Heart left ventricle (tissue), 16 donors: ENCODE measurements around the gene LILRA6. TPM values are rescaled to one million over a fixed set of nuclear protein-coding genes. Genes with fewer than 3 reads are reported as not detected.

Experiments used
- ATAC-seq, 4 donors: fragments of 200-7000 bp; cut with Tn5 transposase; one replicate each; pipeline ENCODE4 v1.9.1; 2020 to 2022; ENCODE audit warnings: moderate library complexity in 4 of 4, mild to moderate bottlenecking in 3 of 4, moderate number of reproducible peaks in 1 of 4
- DNase-seq, 5 donors: peaks; one replicate each; pipeline ENCODE4 v3.0.0-alpha.2; 2020
- H3K27ac ChIP-seq, 12 donors: fragments of 200-600 bp; sonication (generic) in 4 of 12; one replicate each; pipeline versions ENCODE4 v1.5.0 to v1.8.0; 2016 to 2022; ENCODE audit warnings: mild to moderate bottlenecking in 2 of 12
- H3K27me3 ChIP-seq, 9 donors: fragments of 200-600 bp; sonication (generic) in 2 of 9; one replicate each; pipeline versions ENCODE4 v1.5.1 to v1.8.0; 2016 to 2022; ENCODE audit warnings: mild to moderate bottlenecking in 3 of 9
- H3K36me3 ChIP-seq, 9 donors: fragments of 200-600 bp; sonication (generic) in 2 of 9; one replicate each; pipeline versions ENCODE4 v1.5.0 to v1.8.0; 2018 to 2022; ENCODE audit warnings: mild to moderate bottlenecking in 2 of 9
- H3K4me1 ChIP-seq, 12 donors: fragments of 200-600 bp; sonication (generic) in 4 of 12; one replicate each; pipeline versions ENCODE4 v1.5.0 to v1.8.0; 2016 to 2022; ENCODE audit warnings: mild to moderate bottlenecking in 3 of 12
- H3K4me3 ChIP-seq, 12 donors: fragments of 200-600 bp; sonication (generic) in 4 of 12; one replicate each; pipeline versions ENCODE4 v1.5.0 to v1.8.0; 2017 to 2022; ENCODE audit warnings: mild to moderate bottlenecking in 9 of 12, moderate library complexity in 4 of 12
- H3K9me3 ChIP-seq, 12 donors: fragments of 200-600 bp; sonication (generic) in 4 of 12; one replicate each; pipeline versions ENCODE4 v1.5.0 to v1.8.0; 2016 to 2022; ENCODE audit warnings: mild to moderate bottlenecking in 1 of 12
- POLR2A ChIP-seq, 2 donors: fragments of 450-650 bp; IDR thresholded peaks; one replicate each; pipeline ENCODE4 v1.6.1; 2017; ENCODE audit warnings: antibody characterized with exemption in 2 of 2, mild to moderate bottlenecking in 2 of 2, moderate library complexity in 2 of 2
- WGBS, 4 donors: extraction: QIAGEN DNeasy Blood & Tissue Kit in 2 of 4; methylation state at CpG; one replicate each; pipeline versions ENCODE4 v1.1.5 to v1.1.7; 2013 to 2018; 5-methylcytosine and 5-hydroxymethylcytosine counted together
- intact Hi-C, 10 donors: fragments of 100-400 bp; cut with DNase I; formaldehyde crosslinking; loops; one replicate each; pipeline versions ENCODE4 v1.11.1 to v1.14.2; 2022
- polyA plus RNA-seq, 2 donors: library from polyadenylated mRNA; stranded (reverse); fragments of 200-250 nt; gene quantifications; one replicate each; pipeline ENCODE4 v1.2.3, GENCODE V29; 2013
- total RNA-seq, 9 donors: library from RNA; depleted of rRNA in 2 of 9; stranded (reverse); fragments of >200 nt in 2 of 9; fragmentation: NEBNext Ultra II Directional in 3 of 9; extraction: Animal tissue kit (Norgen Biotek cat#: 25700) in 3 of 9; gene quantifications; one replicate each; pipeline versions ENCODE4 v1.1.0 to v1.2.4, GENCODE V29; 2016 to 2023
- TF ChIP-seq, protein P1 (sequence below), 12 donors: fragments of 200-600 bp; sonication (generic) in 4 of 12; IDR thresholded peaks; one replicate each; pipeline versions ENCODE4 v1.5.0 to v1.8.0; 2018 to 2022; ENCODE audit warnings: antibody characterized with exemption in 12 of 12, mild to moderate bottlenecking in 5 of 12
- donor health status: ischemic (EF 13 %, LVEDD 7.1; RV severe dilation, severe dysfunction).
- donor health status: healthy with polysubstance abuse.
- donor health status: DM: no; HTN: yes; CAD: no.
- donor health status: DM: no; HTN: no; CAD: no.
- donor health status: ischemic (EF 25% LVEDD 6.9; RV normal size, moderate dysfunction).
- donor health status: ischemic (EF 25% LVEDD 5.7; RV mildly dilated, moderate dysfunction).
- donor health status: healthy.
- donor health status: DM: yes; HTN: yes; CAD: no.
- donor health status: ischemic (EF 35%, LVEDD 5.7; RV mildly dilated, moderate dysfunction).
- donor health status: nonischemic (EF 11% LVEDD 7.7; RV severe dilation, severe dysfunction).
- donor health status: DM: yes; HTN: yes; CAD: no.
- donor health status: PGD.
- donor health status: ischemic (EF 29% LVEDD 5.4; RV normal size, mild dysfunction).
- donor health status: nonischemic (EF 23%, LVEDD 6.1; RV moderate dilation, normal function).

LILRA6 gene
- total and polyA plus RNA-seq, 11 donors = 0.44 to 20.9 (median 1.3) TPM

GRCh38 chr19:54191011-54191810 is 51.4 kb downstream of the LILRA6 start, which contains the start of gene TSEN34:
TSS of gene TSEN34 (plus strand) at chr19:54191308. CDS start at chr19:54191365, 57 bp downstream.
- ATAC-seq (peak in 3 of 4 donors; percentile 25 to 54 (median 47)), DNase-seq (peak; percentile 90 to 94 (median 91))
- peak within 1 kb of the TSS; percentile 68 to 92 (median 86) for H3K4me3 ChIP-seq
- no peaks in the 10 kb centered on the region for H3K9me3 ChIP-seq
- H3K36me3 ChIP-seq = peaks cover 0 to 33% (median 21%) of the 10 kb centered on the region in 9 donors
- H3K27ac ChIP-seq = peak within 1 kb of the TSS; percentile 88 to 100 (median 98)
- H3K27me3 ChIP-seq = no peaks in the 10 kb centered on the region
- intact Hi-C loops = loop anchor here in 4 of 10 donors (1.0 to 5.0 kb wide), 2 partner anchors 9 to 324 kb away; partner anchors contain the start of genes RPS9 (in 3 of the 4) and MYADM (in 1 of the 4)
- H3K4me1 ChIP-seq = peaks cover 0 to 23% (median 17%) of the 10 kb centered on the region in 12 donors
- 1% methylated on average over 16 to 77 of the region's 77 CpGs for WGBS, 4 donors
- peak in 1 of 2 donors; percentile 56 for TF ChIP-seq POLR2A (IDR thresholded peaks at IDR 0.05)
- TF ChIP-seq, protein P1, sequence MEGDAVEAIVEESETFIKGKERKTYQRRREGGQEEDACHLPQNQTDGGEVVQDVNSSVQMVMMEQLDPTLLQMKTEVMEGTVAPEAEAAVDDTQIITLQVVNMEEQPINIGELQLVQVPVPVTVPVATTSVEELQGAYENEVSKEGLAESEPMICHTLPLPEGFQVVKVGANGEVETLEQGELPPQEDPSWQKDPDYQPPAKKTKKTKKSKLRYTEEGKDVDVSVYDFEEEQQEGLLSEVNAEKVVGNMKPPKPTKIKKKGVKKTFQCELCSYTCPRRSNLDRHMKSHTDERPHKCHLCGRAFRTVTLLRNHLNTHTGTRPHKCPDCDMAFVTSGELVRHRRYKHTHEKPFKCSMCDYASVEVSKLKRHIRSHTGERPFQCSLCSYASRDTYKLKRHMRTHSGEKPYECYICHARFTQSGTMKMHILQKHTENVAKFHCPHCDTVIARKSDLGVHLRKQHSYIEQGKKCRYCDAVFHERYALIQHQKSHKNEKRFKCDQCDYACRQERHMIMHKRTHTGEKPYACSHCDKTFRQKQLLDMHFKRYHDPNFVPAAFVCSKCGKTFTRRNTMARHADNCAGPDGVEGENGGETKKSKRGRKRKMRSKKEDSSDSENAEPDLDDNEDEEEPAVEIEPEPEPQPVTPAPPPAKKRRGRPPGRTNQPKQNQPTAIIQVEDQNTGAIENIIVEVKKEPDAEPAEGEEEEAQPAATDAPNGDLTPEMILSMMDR (IDR thresholded peaks at IDR 0.05) = no peak

GRCh38 chr19:54190503-54191010 is 52.0 kb downstream of the LILRA6 start:
- Histone ChIP-seq H3K36me3 (peaks cover 0 to 33% (median 21%) of the 10 kb centered on the region in 9 donors), H3K4me3 (peak overlapping the region; percentile 68 to 92 (median 86)), H3K9me3 (no peaks in the 10 kb centered on the region), H3K27ac (peak overlapping the region; percentile 88 to 100 (median 98)), H3K4me1 (peaks cover 0 to 23% (median 17%) of the 10 kb centered on the region in 12 donors), H3K27me3 (no peaks in the 10 kb centered on the region)
- intact Hi-C loops = loop anchor here in 4 of 10 donors (1.0 to 5.0 kb wide), 3 partner anchors 10 to 323 kb away; partner anchors contain the start of genes RPS9 (in 3 of the 4), CNOT3 (in 1 of the 4) and MYADM (in 1 of the 4)
- 0 to 1% (median 0%) methylated on average over 13 to 56 of the region's 56 CpGs for WGBS, 4 donors
- TF ChIP-seq POLR2A (IDR thresholded peaks at IDR 0.05) = no peak
- TF ChIP-seq, protein P1 (IDR thresholded peaks at IDR 0.05) = peak in 1 of 12 donors; percentile 7
- peak; percentile 78 to 83 (median 79) for ATAC-seq
- DNase-seq = peak; percentile 99 to 100 (median 100)

GRCh38 chr19:54189735-54190502 is 52.7 kb downstream of the LILRA6 start:
- intact Hi-C loops = loop anchor here in 3 of 10 donors (1.0 to 5.0 kb wide), 3 partner anchors 21 to 323 kb away; partner anchors contain the start of genes CNOT3 (in 1 of the 3) and MYADM (in 1 of the 3)
- peak in 1 of 2 donors; percentile 44 for TF ChIP-seq POLR2A (IDR thresholded peaks at IDR 0.05)
- TF ChIP-seq, protein P1 (IDR thresholded peaks at IDR 0.05) = no peak
- H3K4me3 ChIP-seq = peak overlapping the region; percentile 68 to 92 (median 86)
- no peaks in the 10 kb centered on the region for H3K27me3 ChIP-seq
- peaks cover 0 to 23% (median 17%) of the 10 kb centered on the region in 12 donors for H3K4me1 ChIP-seq
- ATAC-seq (peak; percentile 79 to 84 (median 82)), DNase-seq (peak; percentile 100)
- 0 to 1% (median 0%) methylated on average over 26 to 65 of the region's 65 CpGs for WGBS, 4 donors
- H3K27ac ChIP-seq = peak overlapping the region; percentile 88 to 100 (median 98)
- no peaks in the 10 kb centered on the region for H3K9me3 ChIP-seq
- H3K36me3 ChIP-seq = peaks cover 0 to 28% (median 21%) of the 10 kb centered on the region in 9 donors
